Coronary artery (tissue), 2 donors: ENCODE results near the gene MTF2.

ENCODE experiments used
- DNase-seq: peaks from one replicate; pipeline ENCODE4 v3.0.0-alpha.2; 2017; ENCODE audit warnings: low spot score
- H3K27ac ChIP-seq, 2 donors: fragments of 200-600 bp; sonication (generic); one replicate each; pipeline ENCODE4 v1.5.1; 2016 to 2019
- H3K4me3 ChIP-seq: fragments of 200-600 bp; sonication (generic); 2 replicates; pipeline ENCODE4 v1.5.1; 2016; ENCODE audit warnings: mild to moderate bottlenecking, moderate library complexity
- CTCF ChIP-seq: fragments of 200-600 bp; sonication (generic); IDR thresholded peaks from one replicate; pipeline ENCODE4 v1.5.1; 2019; ENCODE audit warnings: antibody characterized with exemption

MTF2 gene

GRCh38 chr1:93137604-93138292 lies 58.7 kb downstream of the MTF2 start:
- Histone ChIP-seq H3K27ac (no peak overlapping the region), H3K4me3 (no peak overlapping the region)
- no peak for DNase-seq
- TF ChIP-seq CTCF, result no peak

GRCh38 chr1:93140106-93140505 lies 61.0 kb downstream of the MTF2 start:
- DNase-seq, result no peak
- no peak for TF ChIP-seq CTCF
- H3K27ac ChIP-seq, result no peak overlapping the region
- no peak overlapping the region for H3K4me3 ChIP-seq

- Histone ChIP-seq H3K27ac (no peak overlapping the region), H3K4me3 (no peak overlapping the region)
- no peak for DNase-seq
- no peak for TF ChIP-seq CTCF
Observed at GRCh38 chr1:93142161-93142560, 63.1 kb downstream of the MTF2 start.

GRCh38 chr1:93143136-93143535 lies 64.1 kb downstream of the MTF2 start:
- H3K27ac ChIP-seq, result no peak overlapping the region
- no peak for DNase-seq
- H3K4me3 ChIP-seq, result no peak overlapping the region
- TF ChIP-seq CTCF, result no peak

- Histone ChIP-seq H3K27ac (no peak overlapping the region), H3K4me3 (no peak overlapping the region)
- no peak for TF ChIP-seq CTCF
- no peak for DNase-seq
Observed at GRCh38 chr1:93143769-93144168, 64.7 kb downstream of the MTF2 start.

GRCh38 chr1:93148001-93148400 lies 68.9 kb downstream of the MTF2 start:
- TF ChIP-seq CTCF, result no peak
- Histone ChIP-seq H3K4me3 (no peak overlapping the region), H3K27ac (no peak overlapping the region)
- no peak for DNase-seq

GRCh38 chr1:93150729-93151128 lies 71.6 kb downstream of the MTF2 start:
- H3K27ac ChIP-seq, result no peak overlapping the region
- no peak for TF ChIP-seq CTCF
- H3K4me3 ChIP-seq, result no peak overlapping the region
- no peak for DNase-seq
